Hematopoietic multipotent progenitor cell (in vitro differentiated cells): ENCODE results near the gene KRTAP4-16. TPM values are rescaled to one million over a fixed set of nuclear protein-coding genes. Genes with fewer than 3 reads are reported as not detected.

Experiments
- total RNA-seq: library from RNA; depleted of rRNA; stranded (reverse); fragments of >200 nt; gene quantifications from one replicate; pipeline ENCODE4 v1.2.3, GENCODE V29; 2012

The KRTAP4-16 gene
- total RNA-seq, 1 donor: not detected

Other genes starting within 250 kb of the KRTAP4-16 start
- gene KRT12, start 235.0 kb downstream of the KRTAP4-16 start, total RNA-seq: not detected
- gene KRT20, start 217.0 kb downstream of the KRTAP4-16 start, total RNA-seq: not detected
- under 0.01 TPM for gene KRT23, start 164.6 kb downstream of the KRTAP4-16 start, total RNA-seq
- gene KRT39, start 135.3 kb downstream of the KRTAP4-16 start, total RNA-seq: under 0.01 TPM
- not detected for gene KRT40, start 117.9 kb downstream of the KRTAP4-16 start, total RNA-seq
- not detected for gene KRTAP3-3, start 108.0 kb downstream of the KRTAP4-16 start, total RNA-seq
- gene KRTAP3-2, start 102.3 kb downstream of the KRTAP4-16 start, total RNA-seq: not detected
- gene KRTAP3-1, start 93.1 kb downstream of the KRTAP4-16 start, total RNA-seq: not detected
- not detected for gene KRTAP1-5, start 75.0 kb downstream of the KRTAP4-16 start, total RNA-seq
- not detected for gene KRTAP1-4, start 72.0 kb downstream of the KRTAP4-16 start, total RNA-seq
- not detected for gene KRTAP1-3, start 67.3 kb downstream of the KRTAP4-16 start, total RNA-seq
- not detected for gene KRTAP1-1, start 60.8 kb downstream of the KRTAP4-16 start, total RNA-seq
- not detected for gene KRTAP2-1, start 54.9 kb downstream of the KRTAP4-16 start, total RNA-seq
- gene KRTAP2-2, start 47.0 kb downstream of the KRTAP4-16 start, total RNA-seq: not detected
- not detected for gene KRTAP2-3, start 42.1 kb downstream of the KRTAP4-16 start, total RNA-seq
- not detected for gene KRTAP2-4, start 36.3 kb downstream of the KRTAP4-16 start, total RNA-seq
- not detected for gene KRTAP4-7, start 18.1 kb downstream of the KRTAP4-16 start, total RNA-seq
- not detected for gene KRTAP4-8, start 4.1 kb downstream of the KRTAP4-16 start, total RNA-seq
- under 0.01 TPM for gene KRTAP4-9, start 3.2 kb upstream of the KRTAP4-16 start, total RNA-seq
- gene KRTAP4-11, start 16.2 kb upstream of the KRTAP4-16 start, total RNA-seq: not detected
- not detected for gene KRTAP4-12, start 22.0 kb upstream of the KRTAP4-16 start, total RNA-seq
- gene KRTAP4-6, start 38.3 kb upstream of the KRTAP4-16 start, total RNA-seq: not detected
- not detected for gene KRTAP4-5, start 47.6 kb upstream of the KRTAP4-16 start, total RNA-seq
- gene KRTAP4-4, start 58.5 kb upstream of the KRTAP4-16 start, total RNA-seq: not detected
- not detected for gene KRTAP4-3, start 66.0 kb upstream of the KRTAP4-16 start, total RNA-seq
- gene KRTAP4-2, start 76.0 kb upstream of the KRTAP4-16 start, total RNA-seq: not detected
- not detected for gene KRTAP4-1, start 82.7 kb upstream of the KRTAP4-16 start, total RNA-seq
- not detected for gene KRTAP9-1, start 87.7 kb upstream of the KRTAP4-16 start, total RNA-seq
- not detected for gene KRTAP9-2, start 124.4 kb upstream of the KRTAP4-16 start, total RNA-seq
- not detected for gene KRTAP9-3, start 130.2 kb upstream of the KRTAP4-16 start, total RNA-seq
- gene KRTAP9-8, start 135.8 kb upstream of the KRTAP4-16 start, total RNA-seq: not detected
- gene KRTAP9-4, start 147.5 kb upstream of the KRTAP4-16 start, total RNA-seq: not detected
- not detected for gene KRTAP9-9, start 153.2 kb upstream of the KRTAP4-16 start, total RNA-seq
- not detected for gene KRTAP9-6, start 163.2 kb upstream of the KRTAP4-16 start, total RNA-seq
- gene KRTAP9-7, start 173.5 kb upstream of the KRTAP4-16 start, total RNA-seq: not detected
- not detected for gene KRTAP29-1, start 200.6 kb upstream of the KRTAP4-16 start, total RNA-seq
- gene KRTAP16-1, start 207.1 kb upstream of the KRTAP4-16 start, total RNA-seq: 0.27 TPM
- gene KRTAP17-1, start 213.5 kb upstream of the KRTAP4-16 start, total RNA-seq: not detected
- gene KRT33A, start 248.6 kb upstream of the KRTAP4-16 start, total RNA-seq: not detected